ENCODE measurements around the gene BRD3OS.

BRD3OS gene

GRCh38 chr9:134062461-134063087 is 37.3 kb downstream of the BRD3OS start:
- no peak overlapping the region for H3K4me3 ChIP-seq (ENCODE audit: low read depth, low read length)
- TF ChIP-seq, protein P1, sequence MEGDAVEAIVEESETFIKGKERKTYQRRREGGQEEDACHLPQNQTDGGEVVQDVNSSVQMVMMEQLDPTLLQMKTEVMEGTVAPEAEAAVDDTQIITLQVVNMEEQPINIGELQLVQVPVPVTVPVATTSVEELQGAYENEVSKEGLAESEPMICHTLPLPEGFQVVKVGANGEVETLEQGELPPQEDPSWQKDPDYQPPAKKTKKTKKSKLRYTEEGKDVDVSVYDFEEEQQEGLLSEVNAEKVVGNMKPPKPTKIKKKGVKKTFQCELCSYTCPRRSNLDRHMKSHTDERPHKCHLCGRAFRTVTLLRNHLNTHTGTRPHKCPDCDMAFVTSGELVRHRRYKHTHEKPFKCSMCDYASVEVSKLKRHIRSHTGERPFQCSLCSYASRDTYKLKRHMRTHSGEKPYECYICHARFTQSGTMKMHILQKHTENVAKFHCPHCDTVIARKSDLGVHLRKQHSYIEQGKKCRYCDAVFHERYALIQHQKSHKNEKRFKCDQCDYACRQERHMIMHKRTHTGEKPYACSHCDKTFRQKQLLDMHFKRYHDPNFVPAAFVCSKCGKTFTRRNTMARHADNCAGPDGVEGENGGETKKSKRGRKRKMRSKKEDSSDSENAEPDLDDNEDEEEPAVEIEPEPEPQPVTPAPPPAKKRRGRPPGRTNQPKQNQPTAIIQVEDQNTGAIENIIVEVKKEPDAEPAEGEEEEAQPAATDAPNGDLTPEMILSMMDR (IDR thresholded peaks at IDR 0.05; ENCODE audit: borderline replicate concordance, insufficient read depth, low read depth, low read length), result no peak

- TF ChIP-seq, protein P1 (IDR thresholded peaks at IDR 0.05; ENCODE audit: borderline replicate concordance, insufficient read depth, low read depth, low read length), result no peak
- no peak overlapping the region for H3K4me3 ChIP-seq (ENCODE audit: low read depth, low read length)
These were observed 37.8 kb downstream of the BRD3OS start for GRCh38 chr9:134063088-134063570.

DNA sequence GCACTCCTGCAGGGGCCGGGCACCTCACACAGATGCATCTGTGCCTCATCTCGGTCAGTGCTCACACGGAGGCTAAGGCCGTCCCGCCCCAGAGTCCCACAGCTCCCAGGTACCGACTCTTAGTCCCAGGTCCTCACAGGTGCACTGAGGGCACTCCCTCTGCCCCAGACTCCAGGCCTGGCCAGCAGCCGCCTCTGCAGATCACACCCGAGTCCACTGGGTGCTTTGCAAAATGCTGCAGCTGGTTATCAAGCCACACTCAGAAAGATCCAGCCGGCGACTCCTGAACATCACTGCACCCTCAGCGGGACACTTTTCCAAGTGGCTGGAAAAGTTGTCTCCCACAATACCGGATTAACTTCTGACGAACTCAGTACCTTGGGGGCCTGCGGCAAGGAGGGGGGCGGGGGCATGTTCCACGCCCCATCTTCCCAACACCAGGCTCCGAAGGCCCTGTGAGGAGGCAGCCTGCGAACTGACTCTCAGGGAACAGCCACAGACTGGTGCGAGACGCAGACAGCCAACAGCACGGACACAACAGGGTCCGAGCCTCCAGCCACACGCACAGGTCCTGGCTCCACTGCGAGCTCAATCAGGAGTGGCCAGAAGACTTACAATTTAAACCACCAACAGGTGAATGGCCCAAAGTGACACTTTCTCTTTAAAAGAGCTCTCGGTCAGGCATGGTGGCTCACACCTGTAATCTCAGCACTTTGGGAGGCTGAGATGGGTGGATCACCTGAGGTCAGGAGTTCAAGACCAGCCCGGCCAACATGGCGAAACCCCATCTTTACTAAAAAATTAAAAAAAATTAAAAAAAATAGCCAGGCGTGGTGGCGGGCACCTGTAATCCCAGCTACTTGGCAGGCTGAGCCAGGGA is 38.5 kb downstream of the BRD3OS start:
- TF ChIP-seq, protein P1 (IDR thresholded peaks at IDR 0.05; ENCODE audit: borderline replicate concordance, insufficient read depth, low read depth, low read length), result no peak
- H3K4me3 ChIP-seq (ENCODE audit: low read depth, low read length), result no peak overlapping the region

- H3K4me3 ChIP-seq (ENCODE audit: low read depth, low read length), result no peak overlapping the region
- TF ChIP-seq, protein P1 (IDR thresholded peaks at IDR 0.05; ENCODE audit: borderline replicate concordance, insufficient read depth, low read depth, low read length), result no peak
These were observed 39.4 kb downstream of the BRD3OS start for GRCh38 chr9:134064711-134065110.

- H3K4me3 ChIP-seq (ENCODE audit: low read depth, low read length), result peak overlapping the region; percentile 70
- TF ChIP-seq, protein P1 (IDR thresholded peaks at IDR 0.05; ENCODE audit: borderline replicate concordance, insufficient read depth, low read depth, low read length), result no peak
These were observed 40.5 kb downstream of the BRD3OS start for GRCh38 chr9:134065612-134066419.

GRCh38 chr9:134066526-134066912 is 41.2 kb downstream of the BRD3OS start:
- peak overlapping the region; percentile 70 for H3K4me3 ChIP-seq (ENCODE audit: low read depth, low read length)
- TF ChIP-seq, protein P1 (IDR thresholded peaks at IDR 0.05; ENCODE audit: borderline replicate concordance, insufficient read depth, low read depth, low read length), result no peak

Measured in GM12875 (cell line).